ENCODE data around the gene MEGF6. TPM values are rescaled to one million over a fixed set of nuclear protein-coding genes. Genes with fewer than 3 reads are reported as not detected.

Gene MEGF6
- total RNA-seq, 3 donors from 2014 or later, result 19.3 to 32.1 (median 24.2) TPM

DNA sequence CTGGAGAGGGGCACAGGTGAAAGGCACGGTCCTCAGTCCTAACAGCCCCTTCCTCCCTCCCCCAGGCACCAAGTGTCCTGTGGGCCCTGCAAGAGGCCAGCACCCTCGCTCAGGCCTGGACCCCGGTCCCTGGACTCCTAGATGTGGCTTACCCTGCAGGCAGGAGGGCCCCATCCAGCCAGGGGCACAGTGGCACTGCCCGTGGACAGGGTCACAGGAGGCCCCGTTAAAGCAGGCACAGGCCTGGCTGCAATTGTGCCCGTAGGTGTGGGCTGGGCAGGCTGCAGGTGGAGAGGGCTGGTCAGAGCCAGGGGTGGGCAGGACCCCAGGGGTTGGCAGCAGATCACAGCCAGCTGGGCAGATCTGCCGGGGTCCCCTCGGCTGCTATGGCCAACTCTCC is 112.3 kb downstream of the MEGF6 start:
- no peak for DNase-seq (ENCODE audit: low spot score in 2 of 2)
- Histone ChIP-seq H3K4me3 (no peak overlapping the region), H3K4me1 (no peaks in the 10 kb centered on the region), H3K27me3 (no peaks in the 10 kb centered on the region), H3K9me3 (no peaks in the 10 kb centered on the region), H3K27ac (no peak overlapping the region), H3K36me3 (no peaks in the 10 kb centered on the region)
- intact Hi-C loops (cut with DNase I; ENCODE audit: low total_unique reads), result no loop called here
- TF ChIP-seq, protein P1, sequence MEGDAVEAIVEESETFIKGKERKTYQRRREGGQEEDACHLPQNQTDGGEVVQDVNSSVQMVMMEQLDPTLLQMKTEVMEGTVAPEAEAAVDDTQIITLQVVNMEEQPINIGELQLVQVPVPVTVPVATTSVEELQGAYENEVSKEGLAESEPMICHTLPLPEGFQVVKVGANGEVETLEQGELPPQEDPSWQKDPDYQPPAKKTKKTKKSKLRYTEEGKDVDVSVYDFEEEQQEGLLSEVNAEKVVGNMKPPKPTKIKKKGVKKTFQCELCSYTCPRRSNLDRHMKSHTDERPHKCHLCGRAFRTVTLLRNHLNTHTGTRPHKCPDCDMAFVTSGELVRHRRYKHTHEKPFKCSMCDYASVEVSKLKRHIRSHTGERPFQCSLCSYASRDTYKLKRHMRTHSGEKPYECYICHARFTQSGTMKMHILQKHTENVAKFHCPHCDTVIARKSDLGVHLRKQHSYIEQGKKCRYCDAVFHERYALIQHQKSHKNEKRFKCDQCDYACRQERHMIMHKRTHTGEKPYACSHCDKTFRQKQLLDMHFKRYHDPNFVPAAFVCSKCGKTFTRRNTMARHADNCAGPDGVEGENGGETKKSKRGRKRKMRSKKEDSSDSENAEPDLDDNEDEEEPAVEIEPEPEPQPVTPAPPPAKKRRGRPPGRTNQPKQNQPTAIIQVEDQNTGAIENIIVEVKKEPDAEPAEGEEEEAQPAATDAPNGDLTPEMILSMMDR (IDR thresholded peaks at IDR 0.05), result no peak
- TF ChIP-seq POLR2AphosphoS5 (IDR thresholded peaks at IDR 0.05), result no peak
- no peak for TF ChIP-seq POLR2A (IDR thresholded peaks at IDR 0.05)

DNA sequence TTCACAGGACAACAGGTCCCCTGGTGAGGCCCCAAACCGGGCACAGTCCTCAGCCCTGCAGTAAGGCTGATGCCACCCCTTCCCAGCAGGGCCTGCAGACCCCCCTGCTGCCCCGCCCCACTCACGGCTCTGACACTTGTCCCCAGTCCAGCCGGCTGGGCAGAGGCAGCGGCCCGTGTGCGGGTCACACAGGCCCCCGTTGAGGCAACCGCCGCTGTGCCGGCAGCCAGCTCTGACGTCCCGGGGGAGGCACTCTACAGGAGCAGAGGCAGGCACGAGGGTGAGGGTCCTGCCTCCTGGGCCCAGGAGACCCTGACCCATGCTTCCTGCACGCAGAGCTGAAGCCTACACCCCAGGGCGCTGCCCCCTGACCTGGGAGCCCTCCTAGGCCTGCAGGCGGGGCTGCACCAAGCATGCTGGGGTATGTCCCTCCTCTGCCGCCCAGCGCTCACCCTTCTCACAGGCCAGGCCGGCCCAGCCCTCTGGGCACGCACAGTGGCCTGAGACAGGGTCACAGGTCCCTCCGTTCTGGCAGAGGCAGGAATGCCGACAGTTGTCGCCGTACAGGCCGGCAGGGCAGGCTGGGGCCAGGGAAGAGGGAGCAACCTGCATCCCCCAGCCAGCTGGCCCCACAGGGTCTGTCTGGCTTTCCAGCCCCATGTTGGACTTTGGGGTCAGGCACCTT is 112.9 kb downstream of the MEGF6 start:
- H3K9me3 ChIP-seq, result no peaks in the 10 kb centered on the region
- H3K27me3 ChIP-seq, result no peaks in the 10 kb centered on the region
- DNase-seq (ENCODE audit: low spot score in 2 of 2), result no peak
- H3K4me1 ChIP-seq, result no peaks in the 10 kb centered on the region
- no peak overlapping the region for H3K27ac ChIP-seq
- TF ChIP-seq POLR2A (IDR thresholded peaks at IDR 0.05) (no peak), POLR2AphosphoS5 (IDR thresholded peaks at IDR 0.05) (no peak)
- TF ChIP-seq, protein P1 (IDR thresholded peaks at IDR 0.05), result no peak
- H3K36me3 ChIP-seq, result no peaks in the 10 kb centered on the region
- intact Hi-C loops (cut with DNase I; ENCODE audit: low total_unique reads), result no loop called here
- no peak overlapping the region for H3K4me3 ChIP-seq

DNA sequence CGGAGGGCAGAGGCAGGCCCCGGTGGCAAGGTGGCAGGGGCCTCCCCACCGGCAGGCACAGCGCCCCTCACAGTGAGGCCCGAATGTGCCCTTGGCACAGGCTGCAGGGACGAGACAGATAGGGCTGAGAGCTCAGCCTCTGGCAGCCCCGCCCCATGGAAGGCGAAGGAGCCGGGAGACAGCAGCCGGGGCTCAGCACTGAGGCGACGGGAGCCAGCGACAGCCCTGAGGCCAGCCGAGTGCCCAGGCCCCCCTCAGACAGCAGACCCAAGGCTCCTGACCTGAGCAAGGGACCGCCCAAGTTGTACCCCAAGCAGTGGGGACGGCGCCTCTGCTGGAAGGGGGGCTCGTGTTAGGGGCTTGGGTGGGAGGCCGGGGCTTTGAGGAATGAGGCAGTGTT is 113.8 kb downstream of the MEGF6 start:
- Histone ChIP-seq H3K4me1 (no peaks in the 10 kb centered on the region), H3K9me3 (no peaks in the 10 kb centered on the region), H3K27ac (no peak overlapping the region), H3K36me3 (no peaks in the 10 kb centered on the region), H3K27me3 (no peaks in the 10 kb centered on the region), H3K4me3 (no peak overlapping the region)
- no peak for TF ChIP-seq POLR2AphosphoS5 (IDR thresholded peaks at IDR 0.05)
- TF ChIP-seq POLR2A (IDR thresholded peaks at IDR 0.05), result no peak
- TF ChIP-seq, protein P1 (IDR thresholded peaks at IDR 0.05), result no peak
- no peak for DNase-seq (ENCODE audit: low spot score in 2 of 2)
- intact Hi-C loops (cut with DNase I; ENCODE audit: low total_unique reads), result no loop called here

DNA sequence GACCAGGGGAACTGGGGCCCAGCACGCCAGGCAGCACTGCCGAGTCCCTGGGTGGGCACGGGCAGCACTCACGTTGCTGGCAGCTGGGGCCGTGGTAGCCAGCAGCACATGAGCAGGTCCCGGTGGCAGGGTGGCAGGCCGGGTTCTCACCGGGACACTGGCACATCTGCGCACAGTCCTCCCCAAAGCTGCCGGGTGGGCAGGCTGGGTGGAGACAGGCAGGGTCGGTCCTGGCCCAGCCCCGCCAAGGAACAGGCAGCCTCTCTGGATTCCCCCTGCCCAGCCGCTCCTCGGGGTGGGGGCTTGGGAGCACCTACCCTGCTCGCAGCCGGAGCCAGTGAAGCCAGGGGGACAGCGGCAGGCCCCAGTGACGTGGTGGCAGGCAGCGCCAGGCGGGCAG is 114.4 kb downstream of the MEGF6 start:
- Histone ChIP-seq H3K27ac (no peak overlapping the region), H3K4me3 (no peak overlapping the region), H3K36me3 (no peaks in the 10 kb centered on the region), H3K4me1 (no peaks in the 10 kb centered on the region), H3K9me3 (no peaks in the 10 kb centered on the region), H3K27me3 (no peaks in the 10 kb centered on the region)
- TF ChIP-seq, protein P1 (IDR thresholded peaks at IDR 0.05), result no peak
- TF ChIP-seq POLR2A (IDR thresholded peaks at IDR 0.05), result no peak
- no peak for TF ChIP-seq POLR2AphosphoS5 (IDR thresholded peaks at IDR 0.05)
- intact Hi-C loops (cut with DNase I; ENCODE audit: low total_unique reads), result no loop called here
- no peak for DNase-seq (ENCODE audit: low spot score in 2 of 2)

DNA sequence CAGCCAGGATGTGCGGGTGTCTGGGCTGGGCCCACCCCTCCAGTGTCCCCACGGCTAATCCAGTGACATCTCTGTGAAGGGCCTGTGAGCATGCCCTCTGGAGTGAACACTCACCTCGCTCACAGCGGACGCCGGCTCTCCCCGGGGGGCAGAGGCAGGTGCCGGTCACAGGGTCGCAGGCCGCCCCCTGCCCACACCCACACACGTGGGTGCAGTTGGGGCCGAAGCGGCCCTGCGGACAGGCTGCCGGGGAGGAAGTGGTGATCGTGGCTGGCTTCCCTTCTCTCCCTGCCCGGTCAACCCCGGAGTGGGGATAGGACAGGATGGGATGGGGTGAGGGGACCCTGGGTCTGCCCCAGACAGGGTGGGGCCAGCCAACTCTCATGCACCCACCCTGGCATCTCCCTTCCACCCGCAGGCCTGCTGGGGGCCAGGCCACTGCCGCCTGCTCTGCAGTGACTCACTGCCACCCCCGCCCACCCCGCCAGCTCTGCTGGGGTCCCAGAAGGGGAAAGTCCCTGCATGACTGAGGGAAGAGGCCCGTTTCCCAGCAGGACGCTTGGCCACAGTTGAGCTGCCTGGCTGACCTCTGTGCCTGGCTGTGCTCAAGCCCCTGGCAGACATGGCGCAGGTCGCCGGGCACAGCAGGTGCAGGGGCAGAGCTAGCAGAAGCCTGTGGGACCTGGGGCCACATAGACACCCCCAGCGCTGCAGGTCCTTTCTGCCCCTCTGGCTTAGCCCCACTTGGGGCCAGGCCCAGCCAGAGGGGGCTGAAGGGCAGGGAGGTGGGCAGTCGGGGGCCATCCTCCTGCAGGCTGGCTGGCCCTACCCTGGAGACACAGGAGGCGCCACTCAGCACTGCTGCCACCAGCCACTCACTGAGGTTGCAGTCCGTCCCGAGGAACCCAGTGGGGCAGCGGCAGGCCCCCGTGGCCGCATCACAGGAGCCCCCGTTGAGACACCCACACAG is 115.2 kb downstream of the MEGF6 start:
- Histone ChIP-seq H3K27ac (no peak overlapping the region), H3K4me3 (no peak overlapping the region), H3K27me3 (no peaks in the 10 kb centered on the region), H3K9me3 (no peaks in the 10 kb centered on the region), H3K36me3 (no peaks in the 10 kb centered on the region), H3K4me1 (peaks cover 0 to 6% of the 10 kb centered on the region in 2 donors)
- TF ChIP-seq, protein P1 (IDR thresholded peaks at IDR 0.05), result no peak
- TF ChIP-seq POLR2A (IDR thresholded peaks at IDR 0.05) (no peak), POLR2AphosphoS5 (IDR thresholded peaks at IDR 0.05) (no peak)
- no peak for DNase-seq (ENCODE audit: low spot score in 2 of 2)
- intact Hi-C loops (cut with DNase I; ENCODE audit: low total_unique reads), result no loop called here
